K562 (cell line): ENCODE data around the gene ARRDC5. TPM values are rescaled to one million over a fixed set of nuclear protein-coding genes. Genes with fewer than 3 reads are reported as not detected.

Experiments
- ATAC-seq: fragments of 200-7000 bp; cut with Tn5 transposase; 3 replicates; pipeline ENCODE4 v1.9.1; 2020; ENCODE audit warnings: moderate library complexity
- BruUV-seq: library from RNA; stranded (reverse); fragments of 400-500 nt; replicated peaks from 2 replicates; lab custom pipeline; 2021; lab: Mats Ljungman, UMichigan
- CTCF ChIA-PET: fragments of 300-600 bp; formaldehyde crosslinking; extraction: SDS; loops from one replicate; lab custom pipeline; 2021; ENCODE audit warnings: low intra/inter-chr PET ratio; lab: Yijun Ruan, JAX
- POLR2A ChIA-PET: fragments of 300-600, 350-650 bp; sonication (Branson Sonifier 250); formaldehyde crosslinking; extraction: SDS; loops from one replicate; lab custom pipeline; 2021; ENCODE audit warnings: antibody characterized with exemption, inconsistent platforms; lab: Yijun Ruan, JAX
- DNase-seq, 4 experiments: peaks; one replicate each; pipeline versions ENCODE4 v3.0.0 to v3.0.0-alpha.2; 2011 to 2018; ENCODE audit warnings: low spot score in 3 of 4, mixed read lengths in 3 of 4; ENCODE audit errors: extremely low read depth in 1 of 4
- FAIRE-seq: peaks from 2 replicates; lab custom pipeline; 2011; peaks lifted over from hg19 to GRCh38; lab: Jason Lieb, UNC
- H2AFZ ChIP-seq: 2 replicates; pipeline ENCODE4 v1.6.0; 2011; ENCODE audit warnings: low read depth, low read length, control low read depth, inconsistent platforms
- H3K27ac ChIP-seq: fragments of 200-600 bp; 3 replicates; pipeline ENCODE4 v1.8.0; 2011; ENCODE audit warnings: low read depth, mild to moderate bottlenecking, control low read depth, inconsistent platforms, low read length, moderate library complexity, mixed read lengths; ENCODE audit errors: extremely low read depth
- H3K27me3 ChIP-seq, 2 experiments: fragments of 300-600 bp in 1 of 2; 2 replicates in 1 of 2; 3 replicates in 1 of 2; pipeline versions ENCODE4 v1.6.0 to v1.8.0; 2011; ENCODE audit warnings: inconsistent platforms in 2 of 2, low read length in 2 of 2, mild to moderate bottlenecking in 1 of 2, mixed read lengths in 1 of 2, moderate library complexity in 1 of 2; ENCODE audit not compliant: control insufficient read depth in 2 of 2, insufficient read depth in 2 of 2
- H3K36me3 ChIP-seq: fragments of 300-600 bp; 3 replicates; pipeline ENCODE4 v1.8.0; 2011; ENCODE audit warnings: mild to moderate bottlenecking, low read length, inconsistent platforms; ENCODE audit not compliant: control insufficient read depth, insufficient read depth
- H3K4me1 ChIP-seq, 2 experiments: fragments of 200-600 bp in 1 of 2; replicated peaks in 1 of 2; 2 replicates in 1 of 2; 3 replicates in 1 of 2; pipeline versions ENCODE4 v1.5.1 to v1.8.0; 2011; ENCODE audit warnings: inconsistent platforms in 2 of 2, low read length in 2 of 2, mild to moderate bottlenecking in 1 of 2, mixed read lengths in 1 of 2, moderate library complexity in 1 of 2; ENCODE audit not compliant: control insufficient read depth in 2 of 2, insufficient read depth in 2 of 2
- H3K4me2 ChIP-seq: 2 replicates; pipeline ENCODE4 v1.6.1; 2011; ENCODE audit warnings: low read length, control low read depth, inconsistent platforms, mixed read lengths; ENCODE audit not compliant: insufficient read depth
- H3K4me3 ChIP-seq: fragments of 200-600 bp; sonication (generic), shearing (Covaris generic); 2 replicates; pipeline ENCODE4 v1.5.1; 2016; ENCODE audit warnings: control low read depth, inconsistent platforms
- H3K79me2 ChIP-seq: fragments of 200-600 bp; 3 replicates; pipeline ENCODE4 v1.8.0; 2011; ENCODE audit warnings: low read length, inconsistent platforms; ENCODE audit not compliant: control insufficient read depth, insufficient read depth
- H3K9ac ChIP-seq, 2 experiments: 2 replicates each; pipeline versions ENCODE4 v1.6.0 to v1.6.1; 2011; ENCODE audit warnings: low read depth in 2 of 2, low read length in 2 of 2, control low read depth in 1 of 2, inconsistent platforms in 1 of 2, mild to moderate bottlenecking in 1 of 2, mixed read lengths in 1 of 2; ENCODE audit not compliant: insufficient read depth in 1 of 2
- H3K9me1 ChIP-seq: one replicate; pipeline ENCODE4 v1.6.0; 2011; ENCODE audit warnings: inconsistent platforms, mild to moderate bottlenecking, low read length, moderate library complexity; ENCODE audit not compliant: control insufficient read depth, insufficient read depth
- H3K9me3 ChIP-seq: replicated peaks from 2 replicates; pipeline ENCODE4 v1.5.1; 2011; ENCODE audit warnings: low read depth, low read length, inconsistent platforms; ENCODE audit not compliant: control insufficient read depth, insufficient read depth
- H4K20me1 ChIP-seq: replicated peaks from 2 replicates; pipeline ENCODE4 v1.6.1; 2011; ENCODE audit warnings: low read length, inconsistent platforms, mixed read lengths; ENCODE audit not compliant: control insufficient read depth, insufficient read depth
- ELF4 ChIP-seq: fragments of 450-650 bp; formaldehyde crosslinking; IDR thresholded peaks from 2 replicates; pipeline ENCODE4 v1.4.0; 2022; ENCODE audit warnings: missing genetic modification characterization
- FUS ChIP-seq: fragments of 200-400 bp; formaldehyde crosslinking; optimal IDR thresholded peaks from 2 replicates; pipeline ENCODE3; 2017; ENCODE audit warnings: low read depth, low read length
- HNRNPUL1 ChIP-seq: fragments of 200-400 bp; formaldehyde crosslinking; IDR thresholded peaks from 2 replicates; pipeline ENCODE4 v1.6.1; 2017; ENCODE audit warnings: low read length
- ZKSCAN3 ChIP-seq: fragments of 250-450 bp; sonication (Bioruptor Pico); IDR thresholded peaks from 2 replicates; pipeline ENCODE4 v1.4.0; 2020
- WGBS: fragments of 100-300 bp; shearing (Covaris generic); methylation state at CpG from one replicate; pipeline ENCODE4 v1.1.6; 2016; ENCODE audit warnings: low coverage, mixed read lengths; ENCODE audit not compliant: insufficient coverage; ENCODE audit errors: missing lambda C conversion rate; 5-methylcytosine and 5-hydroxymethylcytosine counted together
- in situ Hi-C: fragments of 300-500 bp; cut with MboI; formaldehyde crosslinking; loops from 4 replicates; pipeline ENCODE4 v1.15.0; 2018; ENCODE audit warnings: inconsistent platforms, mixed read lengths
- intact Hi-C: fragments of 100-400 bp; cut with micrococcal nuclease; formaldehyde crosslinking; loops from 2 replicates; pipeline ENCODE4 v1.14.2; 2022
- polyA plus RNA-seq, 8 experiments: library from polyadenylated mRNA; depleted of rRNA in 4 of 8; stranded (reverse) in 5 of 8; unstranded in 3 of 8; fragments of >200 nt; fragmentation: Nextera tagmentation in 2 of 8; fragmentation: Illumina TruSeq in 1 of 8; extraction: Ambion mirVana in 2 of 8; extraction: Trizol in 1 of 8; gene quantifications; 2 replicates each; pipeline versions ENCODE4 v1.2.1 to v1.2.3, GENCODE V29; 2011 to 2014; ENCODE audit warnings: inconsistent platforms in 1 of 8, missing spikeins in 1 of 8
- total RNA-seq, 7 experiments: library from RNA; depleted of rRNA in 6 of 7; stranded (reverse); fragments of >200 nt in 6 of 7; fragmentation: Illumina TruSeq in 2 of 7; extraction: Trizol in 2 of 7; gene quantifications; 2 replicates each; pipeline versions ENCODE4 v1.2.1 to v1.2.3, GENCODE V29; 2011 to 2021; ENCODE audit warnings: low replicate concordance in 1 of 7

Gene ARRDC5
- total and polyA plus RNA-seq, 9 of the 15 experiments (the other 6 are each of a cell fraction or from before 2014, with no cell fraction given), result not detected

DNA sequence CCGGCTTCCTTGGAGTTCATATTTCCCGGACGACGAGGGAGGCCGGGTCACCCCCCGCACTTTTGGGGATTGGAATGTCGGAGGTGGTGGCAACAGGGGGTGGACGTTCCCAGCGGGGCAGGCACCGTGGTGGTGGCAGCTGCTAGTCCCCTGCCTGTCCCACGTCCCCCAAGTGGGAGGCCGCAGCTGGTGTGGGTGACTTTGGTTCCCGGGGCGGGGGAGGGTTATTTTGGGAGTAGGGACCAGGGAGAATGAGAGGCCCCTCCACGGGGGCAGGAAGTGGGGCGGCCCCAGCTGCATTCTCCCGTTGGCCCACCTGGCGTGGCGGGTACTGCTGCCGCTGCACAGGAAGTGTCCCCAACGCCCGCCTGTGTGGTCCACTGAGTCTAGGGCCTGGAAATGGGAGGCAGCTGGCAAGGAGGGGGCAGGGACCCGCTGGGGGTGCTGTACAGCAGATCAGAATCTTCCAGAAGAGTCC is 24.2 kb downstream of the ARRDC5 start:
- H3K9me1 ChIP-seq, result no peaks in the 10 kb centered on the region
- peak overlapping the region in 1 of 2 experiments; percentile 13; a peak in 1 of 4 replicates for H3K9ac ChIP-seq
- no peak for ATAC-seq
- H3K36me3 ChIP-seq, result no peaks in the 10 kb centered on the region
- no peaks in the 10 kb centered on the region for H4K20me1 ChIP-seq
- in situ Hi-C loops (no loop called here), intact Hi-C loops (no loop called here)
- H3K4me3 ChIP-seq, result no peak overlapping the region
- peak in 2 of 4 experiments; percentile 11 to 12 for DNase-seq
- BruUV-seq, result no TSS peak
- no peak for FAIRE-seq
- WGBS, result 52% methylated on average over 18 of the region's 23 CpGs
- ChIA-PET CTCF (interaction anchor here (0.7 kb wide), 1 partner anchor 11 kb away, joined by 3 read pairs; no protein-coding TSS in a partner anchor), POLR2A (interaction anchor here (0.5 to 0.7 kb wide), 3 partner anchors 11 to 59 kb away, joined by 3 to 4 read pairs (median 3); partner anchors contain the start of gene PLIN3)
- H3K4me2 ChIP-seq, result no peak overlapping the region
- H3K27me3 ChIP-seq, result no peaks in the 10 kb centered on the region
- TF ChIP-seq FUS, result no peak
- TF ChIP-seq ELF4 (CRISPR knock-in tag), result no peak
- no peak for TF ChIP-seq HNRNPUL1
- TF ChIP-seq ZKSCAN3 (CRISPR knock-in tag), result no peak
- peaks cover 0 to 18% of the 10 kb centered on the region in 2 experiments; a peak in 2 of 5 replicates for H3K4me1 ChIP-seq
- no peaks in the 10 kb centered on the region for H3K9me3 ChIP-seq
- H3K79me2 ChIP-seq, result no peaks in the 10 kb centered on the region
- H2AFZ ChIP-seq, result no peak overlapping the region
- H3K27ac ChIP-seq, result no peak overlapping the region
